Smooth muscle cell (in vitro differentiated cells): ENCODE measurements around the gene LSP1. TPM values are rescaled to one million over a fixed set of nuclear protein-coding genes. Genes with fewer than 3 reads are reported as not detected.

Source experiments
- DNase-seq: peaks from one replicate; lab custom pipeline; 2025; ENCODE audit not compliant: unreplicated experiment; lab: John Stamatoyannopoulos, UW
- H2AFZ ChIP-seq: fragments of 200-600 bp; sonication (generic); 2 replicates; pipeline ENCODE4 v1.6.0; 2016; ENCODE audit warnings: antibody characterized with exemption, low read depth, mild to moderate bottlenecking
- H3F3A ChIP-seq: fragments of 200-600 bp; sonication (generic); 2 replicates; pipeline ENCODE4 v1.6.0; 2017; ENCODE audit warnings: antibody characterized with exemption, low read depth
- H3K27ac ChIP-seq: fragments of 200-600 bp; sonication (generic); 2 replicates; pipeline ENCODE4 v1.5.1; 2016; ENCODE audit warnings: low read depth, mild to moderate bottlenecking
- H3K27me3 ChIP-seq: fragments of 200-600 bp; sonication (generic); 2 replicates; pipeline ENCODE4 v1.6.1; 2016; ENCODE audit warnings: low read depth, mild to moderate bottlenecking
- H3K36me3 ChIP-seq: fragments of 200-600 bp; sonication (generic); 2 replicates; pipeline ENCODE4 v1.5.1; 2016; ENCODE audit warnings: low read depth
- H3K4me1 ChIP-seq: fragments of 200-600 bp; sonication (generic); 2 replicates; pipeline ENCODE4 v1.5.1; 2016; ENCODE audit warnings: low read depth
- H3K4me2 ChIP-seq: fragments of 200-600 bp; sonication (generic); 2 replicates; pipeline ENCODE4 v1.6.0; 2016; ENCODE audit warnings: mild to moderate bottlenecking
- H3K4me3 ChIP-seq: fragments of 200-600 bp; sonication (generic); 2 replicates; pipeline ENCODE4 v1.5.1; 2016; ENCODE audit warnings: mild to moderate bottlenecking
- H3K79me2 ChIP-seq: fragments of 200-600 bp; sonication (generic); 2 replicates; pipeline ENCODE4 v1.6.0; 2016; ENCODE audit warnings: low read depth, mild to moderate bottlenecking
- H3K9ac ChIP-seq: fragments of 200-600 bp; sonication (generic); 2 replicates; pipeline ENCODE4 v1.6.0; 2016; ENCODE audit warnings: low read depth
- H3K9me3 ChIP-seq: fragments of 200-600 bp; sonication (generic); replicated peaks from 2 replicates; pipeline ENCODE4 v1.5.1; 2016; ENCODE audit warnings: low read depth
- H4K20me1 ChIP-seq: fragments of 200-600 bp; sonication (generic); 2 replicates; pipeline ENCODE4 v1.6.0; 2016; ENCODE audit warnings: low read depth
- CTCF ChIP-seq: fragments of 200-600 bp; sonication (generic); IDR thresholded peaks from 2 replicates; pipeline ENCODE4 v1.5.1; 2017; ENCODE audit warnings: borderline replicate concordance, mild to moderate bottlenecking, antibody characterized with exemption; ENCODE audit not compliant: insufficient read depth, poor library complexity, severe bottlenecking
- WGBS: methylation state at CpG from one replicate; pipeline ENCODE4 v1.1.7; 2016; ENCODE audit warnings: low lambda C conversion rate; 5-methylcytosine and 5-hydroxymethylcytosine counted together
- polyA plus RNA-seq: library from polyadenylated mRNA; unstranded; fragments of >200 nt; fragmentation: Nextera tagmentation; extraction: Ambion mirVana; gene quantifications from 2 replicates; pipeline ENCODE4 v1.2.1, GENCODE V29; 2016
- total RNA-seq: library from RNA; depleted of rRNA; stranded (reverse); fragments of >200 nt; gene quantifications from 2 replicates; pipeline ENCODE4 v1.2.3, GENCODE V29; 2014

Gene LSP1
- total and polyA plus RNA-seq, 2 experiments from 2014 or later, result 2.1 to 13.7 TPM

GRCh38 chr11:1890856-1891830, 38.3 kb downstream of the LSP1 start:
- Histone ChIP-seq H3K36me3 (no peaks in the 10 kb centered on the region), H3K9ac (no peak overlapping the region), H3K9me3 (no peaks in the 10 kb centered on the region), H3K27ac (no peak overlapping the region), H3F3A (peaks cover 5% of the 10 kb centered on the region), H3K27me3 (no peaks in the 10 kb centered on the region), H3K4me3 (no peak overlapping the region), H4K20me1 (no peaks in the 10 kb centered on the region), H3K4me1 (no peaks in the 10 kb centered on the region), H2AFZ (no peak overlapping the region), H3K79me2 (no peaks in the 10 kb centered on the region), H3K4me2 (no peak overlapping the region)
- 89% methylated on average over 30 of the region's 34 CpGs for WGBS
- TF ChIP-seq CTCF, result no peak
- no peak for DNase-seq

DNA sequence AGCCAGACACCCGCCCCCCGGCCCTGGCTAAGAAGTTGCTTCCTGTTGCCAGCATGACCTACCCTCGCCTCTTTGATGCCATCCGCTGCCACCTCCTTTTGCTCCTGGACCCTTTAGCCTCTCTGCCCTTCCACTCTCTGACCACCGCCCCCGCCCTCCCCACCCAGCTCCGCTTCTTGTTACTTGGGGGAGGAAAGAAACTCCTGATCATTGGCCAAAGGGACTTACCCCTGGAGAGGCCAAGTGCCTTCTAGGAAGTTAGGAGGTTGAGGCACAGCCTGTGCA, 38.9 kb downstream of the LSP1 start, which contains the start of gene PRR33:
PRR33 (minus strand) TSS at position 65 of the 285 bp plus-strand sequence. CDS start 1,311 bp downstream, outside the sequence.
- no peak within 1 kb of the TSS for H3K27ac ChIP-seq
- H3K36me3 ChIP-seq, result no peaks in the 10 kb centered on the region
- H3K9ac ChIP-seq, result no peak within 1 kb of the TSS
- no peak within 1 kb of the TSS for H3K4me2 ChIP-seq
- no peak for DNase-seq
- H3K4me3 ChIP-seq, result no peak within 1 kb of the TSS
- TF ChIP-seq CTCF, result no peak
- H3K79me2 ChIP-seq, result no peaks in the 10 kb centered on the region
- no peaks in the 10 kb centered on the region for H3K4me1 ChIP-seq
- H4K20me1 ChIP-seq, result no peaks in the 10 kb centered on the region
- H3K27me3 ChIP-seq, result no peaks in the 10 kb centered on the region
- H2AFZ ChIP-seq, result no peak within 1 kb of the TSS
- WGBS, result 90% methylated on average over 3 of the region's 7 CpGs
- no peaks in the 10 kb centered on the region for H3K9me3 ChIP-seq
- H3F3A ChIP-seq, result peaks cover 5% of the 10 kb centered on the region

- TF ChIP-seq CTCF, result no peak
- WGBS, result 93% methylated on average over 7 of the region's 7 CpGs
- H3K27me3 ChIP-seq, result no peaks in the 10 kb centered on the region
- no peaks in the 10 kb centered on the region for H3K4me1 ChIP-seq
- no peaks in the 10 kb centered on the region for H3K9me3 ChIP-seq
- no peak for DNase-seq
- H3K36me3 ChIP-seq, result no peaks in the 10 kb centered on the region
- no peaks in the 10 kb centered on the region for H3K79me2 ChIP-seq
- no peak overlapping the region for H3K27ac ChIP-seq
- H3K9ac ChIP-seq, result no peak overlapping the region
- no peaks in the 10 kb centered on the region for H4K20me1 ChIP-seq
- no peak overlapping the region for H2AFZ ChIP-seq
- H3K4me3 ChIP-seq, result no peak overlapping the region
- no peak overlapping the region for H3K4me2 ChIP-seq
- H3F3A ChIP-seq, result peaks cover 5% of the 10 kb centered on the region
These were observed 39.2 kb downstream of the LSP1 start for GRCh38 chr11:1892116-1892515.
